Left renal pelvis (tissue), 4 donors: ENCODE results near the gene TCF3. TPM values are rescaled to one million over a fixed set of nuclear protein-coding genes. Genes with fewer than 3 reads are reported as not detected.

ENCODE experiments used
- DNase-seq, 4 donors: peaks; one replicate each; pipeline ENCODE4 v3.0.0-alpha.2; 2013; ENCODE audit warnings: low read depth in 4 of 4, low spot score in 3 of 4
- polyA plus RNA-seq, 4 donors: library from polyadenylated mRNA; unstranded; fragments of 120-200 nt; gene quantifications; one replicate each; pipeline ENCODE4 v1.2.1, GENCODE V29; 2013; ENCODE audit not compliant: insufficient read length in 4 of 4

Gene TCF3
- polyA plus RNA-seq, 4 donors: 104 to 127 (median 108) TPM

DNA sequence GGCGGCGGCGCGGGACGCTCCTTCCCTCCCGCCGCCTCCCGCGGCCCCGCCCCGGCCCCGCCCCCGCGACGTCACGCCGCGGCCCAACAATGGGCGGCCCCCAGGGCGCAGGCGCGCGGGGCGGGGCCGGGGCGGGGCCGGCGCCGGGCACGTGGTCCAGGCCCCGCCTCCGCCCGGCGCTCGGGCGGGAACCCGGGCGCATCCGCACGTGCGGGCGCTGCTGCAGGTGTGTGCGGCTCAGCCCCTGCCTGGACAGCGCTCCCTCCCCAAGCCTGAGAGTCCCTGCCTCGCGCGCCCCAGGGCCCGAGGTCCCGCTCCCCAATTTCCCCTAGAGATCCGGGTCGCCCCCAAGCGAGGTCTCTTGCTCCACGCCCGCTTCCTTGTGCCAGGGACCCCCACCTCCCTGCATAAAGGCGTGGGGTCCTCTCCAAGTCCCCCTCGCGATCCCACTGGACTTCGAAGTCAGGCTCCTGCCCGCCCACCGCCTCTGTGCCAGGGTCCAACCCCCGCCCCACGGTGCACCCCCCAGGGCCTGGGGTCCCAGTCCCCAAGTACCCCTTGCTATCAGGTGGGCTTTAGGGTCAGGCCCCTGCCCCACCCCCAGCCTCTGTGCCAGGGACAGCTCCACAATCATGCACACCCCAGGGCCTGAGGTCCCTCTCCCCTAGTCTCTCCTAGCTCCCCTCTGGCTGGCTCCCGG is 83.9 kb downstream of the TCF3 start, which contains the start of gene MEX3D:
TSS of gene MEX3D (minus strand) at position 6 of the 700 bp plus-strand sequence. CDS start 267 bp downstream, outside the sequence.
- peak in 2 of 4 donors; percentile 54 to 67 for DNase-seq

DNA sequence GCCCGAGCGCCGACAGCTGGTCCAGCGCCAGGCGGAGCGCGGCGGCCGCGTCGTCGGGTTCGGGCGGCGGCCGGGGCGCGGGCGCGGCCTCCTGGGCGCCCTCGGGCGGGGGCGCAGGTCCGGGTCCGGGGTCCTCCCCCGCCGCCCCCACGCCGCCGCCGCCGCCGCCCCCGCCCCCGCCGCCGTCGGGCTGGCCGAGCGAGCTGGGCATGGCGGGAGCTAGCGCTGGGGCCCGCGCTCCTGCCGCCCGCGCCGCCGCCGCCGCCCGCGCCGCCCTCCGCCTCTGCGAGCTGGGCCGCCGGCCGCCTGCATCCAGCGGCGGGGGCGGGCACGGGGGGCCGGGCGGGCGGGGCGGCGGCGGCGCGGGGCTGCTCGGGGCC is 84.6 kb downstream of the TCF3 start:
- DNase-seq: no peak

DNA sequence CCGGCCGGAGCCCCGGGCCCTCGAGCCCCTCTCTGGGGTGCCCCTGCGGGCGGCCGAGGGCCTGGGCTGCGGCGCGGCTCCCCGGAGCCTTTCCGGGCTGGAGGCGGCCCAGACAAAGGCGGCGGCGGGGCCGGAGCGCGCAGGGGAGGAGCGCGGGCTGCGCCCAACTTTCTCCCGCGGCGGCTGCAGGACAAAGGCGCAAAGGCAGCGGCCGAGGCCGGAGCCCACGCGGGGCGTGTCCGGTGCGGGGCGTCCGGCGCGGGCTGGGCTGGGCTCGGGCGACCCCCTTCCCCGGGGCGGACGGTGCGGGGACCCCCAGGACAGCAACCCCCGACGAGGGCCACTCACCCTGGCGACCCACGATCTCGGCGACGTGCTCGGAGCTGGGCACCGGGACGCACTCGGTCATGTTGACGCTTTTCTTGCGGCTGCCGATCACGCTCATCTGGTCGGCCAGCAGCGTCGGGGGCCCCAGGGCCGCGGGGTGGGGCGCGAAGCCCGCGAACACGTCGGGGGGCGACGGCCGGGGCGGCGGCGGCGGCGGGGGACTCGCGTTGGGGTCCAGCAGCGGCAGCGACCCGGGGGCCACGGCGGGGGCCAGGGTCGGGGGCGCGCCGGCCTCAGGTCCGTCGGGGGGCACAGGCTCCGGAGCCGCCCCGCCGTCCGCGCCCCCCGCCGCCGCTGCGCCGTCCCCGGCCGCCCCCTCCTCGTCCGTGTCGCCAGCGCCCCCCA is 85.1 kb downstream of the TCF3 start:
- DNase-seq: no peak

DNA sequence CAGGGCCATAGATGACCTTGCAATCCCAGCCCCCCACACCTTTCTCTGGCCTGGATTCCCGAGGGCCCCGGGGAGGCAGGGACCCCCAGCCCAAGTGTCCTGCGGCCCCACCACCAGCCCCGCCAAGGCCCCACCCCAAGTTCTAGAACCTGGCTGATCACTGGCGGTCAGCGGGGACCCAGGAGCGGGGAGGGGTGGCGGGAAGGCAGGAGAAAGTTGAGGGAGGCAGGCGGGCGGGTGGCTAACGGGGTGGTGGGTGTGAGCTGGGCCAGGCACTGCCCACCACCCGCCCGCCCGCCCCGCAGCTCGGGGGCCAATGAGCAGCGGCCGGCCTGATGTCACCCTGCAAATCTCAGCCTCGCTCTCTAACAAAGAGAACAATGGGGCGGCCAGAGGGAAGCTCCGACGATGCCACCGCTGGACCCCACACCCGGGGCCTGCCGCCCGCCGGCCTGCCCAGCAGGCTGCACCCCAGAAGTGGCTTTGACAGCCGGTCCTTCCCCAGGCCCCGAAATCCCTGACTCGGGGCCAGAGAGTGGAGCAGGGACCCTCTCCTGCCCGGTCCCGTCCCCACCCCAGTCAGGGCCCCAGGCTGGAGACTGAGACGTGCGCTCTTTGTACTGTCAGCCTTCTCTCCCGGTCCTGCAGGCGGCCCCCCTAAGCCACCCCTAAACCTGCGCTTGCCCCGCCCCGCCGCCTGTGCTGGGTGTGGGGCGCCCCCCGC is 85.9 kb downstream of the TCF3 start:
- peak; percentile 62 to 74 (median 66) for DNase-seq

DNA sequence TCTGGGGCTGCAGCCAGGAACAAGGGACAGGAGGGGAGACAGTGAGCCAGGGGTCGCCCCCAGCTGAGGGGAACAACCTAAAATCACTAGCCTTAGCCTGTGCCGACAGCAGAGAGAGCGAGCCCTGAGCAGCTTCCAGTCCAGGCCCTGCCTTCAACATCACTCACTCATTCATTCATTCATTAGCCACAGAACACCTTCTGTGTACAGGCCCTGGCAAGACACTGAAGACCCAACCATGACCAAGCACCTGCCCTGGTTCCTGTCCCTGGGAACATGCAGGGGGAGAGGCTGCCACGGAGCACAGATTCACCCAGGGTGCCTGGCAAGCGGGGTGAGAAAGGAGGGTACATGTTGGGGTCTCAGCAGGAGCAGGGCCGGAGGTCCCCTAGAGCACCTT is 89.2 kb downstream of the TCF3 start:
- DNase-seq: no peak

DNA sequence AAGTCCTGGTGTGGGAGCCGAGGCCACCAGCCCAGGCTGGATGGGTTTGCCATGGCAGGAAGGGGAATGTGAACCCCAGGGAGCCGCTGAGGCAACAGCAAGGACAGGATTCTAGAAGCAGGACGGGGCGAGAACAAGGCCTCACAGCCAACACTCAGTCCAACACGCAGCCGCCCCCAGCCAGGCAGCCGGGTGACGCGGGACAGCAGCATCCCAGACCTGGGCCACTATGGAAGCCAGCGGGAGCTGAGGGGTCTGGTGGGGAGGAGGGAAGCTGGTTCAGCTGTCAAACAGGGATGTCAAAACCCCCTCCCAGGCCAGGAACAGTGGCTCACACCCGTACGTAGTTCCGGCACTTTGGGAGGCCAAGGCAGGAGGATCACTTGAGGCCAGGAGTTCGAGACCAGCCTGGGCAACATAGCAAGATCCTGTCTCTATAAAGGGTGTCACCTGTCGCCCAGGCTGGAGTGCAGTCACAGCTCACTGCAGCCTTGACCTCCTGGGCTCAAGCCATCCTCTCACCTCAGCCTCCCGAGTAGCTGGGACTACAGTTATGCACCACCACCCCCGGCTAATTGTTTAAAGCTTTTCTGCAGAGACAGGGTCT is 91.1 kb downstream of the TCF3 start:
- no peak for DNase-seq

DNA sequence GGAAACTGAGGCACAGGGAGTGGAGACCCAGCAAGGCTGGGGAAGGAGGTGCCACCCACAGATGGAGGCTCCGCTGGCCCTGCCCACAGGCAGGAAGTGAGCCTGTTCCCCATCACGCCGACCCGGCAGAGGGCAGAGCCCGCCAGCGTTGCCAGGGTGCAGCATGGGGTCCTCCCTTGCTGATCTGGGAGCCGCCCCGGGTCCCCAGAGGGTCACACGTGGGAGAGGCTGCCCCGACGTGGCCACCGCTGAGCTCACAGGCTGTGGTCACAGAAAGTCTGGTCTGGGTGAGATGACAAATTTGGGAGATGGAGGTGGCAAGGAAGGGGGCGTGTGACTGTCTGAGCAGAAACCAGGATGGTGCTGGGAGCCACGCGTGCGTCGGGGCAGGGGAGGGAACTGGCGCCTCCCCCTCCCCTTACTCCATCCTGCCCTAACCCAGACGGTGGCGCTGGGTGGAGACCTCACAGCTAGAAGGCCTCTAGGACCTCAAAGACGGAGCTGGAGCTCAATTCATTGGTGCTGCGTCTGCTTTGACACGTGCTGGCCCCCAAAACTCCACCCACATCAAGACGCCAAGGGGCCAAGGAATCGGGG is 92.0 kb downstream of the TCF3 start:
- no peak for DNase-seq

Other genes with a start within 250 kb of the TCF3 start
- gene DAZAP1, start 245.0 kb downstream of the TCF3 start, polyA plus RNA-seq: 100 to 1,000 TPM in 1 of 4 donors, 10 to 100 TPM in 3; 61.7 to 103 (median 80.9) TPM
- 100 to 1,000 TPM; 544 to 886 (median 605) TPM for gene RPS15, start 214.2 kb downstream of the TCF3 start, polyA plus RNA-seq
- 1 to 10 TPM; 1.0 to 1.5 (median 1.2) TPM for gene APC2, start 202.5 kb downstream of the TCF3 start, polyA plus RNA-seq
- 10 to 100 TPM; 16.5 to 37.0 (median 21.9) TPM for gene C19orf25, start 173.4 kb downstream of the TCF3 start, polyA plus RNA-seq
- gene PCSK4, start 162.3 kb downstream of the TCF3 start, polyA plus RNA-seq: 1 to 10 TPM; 2.1 to 9.8 (median 5.2) TPM
- gene REEP6, start 161.4 kb downstream of the TCF3 start, polyA plus RNA-seq: 10 to 100 TPM in 2 of 4 donors, 1 to 10 TPM in 2; 2.2 to 23.5 (median 14.0) TPM
- gene ADAMTSL5, start 139.6 kb downstream of the TCF3 start, polyA plus RNA-seq: 1 to 10 TPM in 2 of 4 donors, under 1 TPM in 2; 0.79 to 2.5 (median 0.96) TPM
- under 1 TPM; 0.11 to 0.70 (median 0.35) TPM for gene PLK5, start 128.5 kb downstream of the TCF3 start, polyA plus RNA-seq
- 10 to 100 TPM; 21.8 to 33.4 (median 31.2) TPM for gene MEX3D, start 84.3 kb downstream of the TCF3 start, polyA plus RNA-seq
- 10 to 100 TPM; 43.1 to 80.9 (median 44.9) TPM for gene MBD3, start 59.8 kb downstream of the TCF3 start, polyA plus RNA-seq
- 100 to 1,000 TPM in 2 of 4 donors, 10 to 100 TPM in 2; 86.3 to 159 (median 107) TPM for gene UQCR11, start 47.2 kb downstream of the TCF3 start, polyA plus RNA-seq
- gene ONECUT3, start 100.9 kb upstream of the TCF3 start, polyA plus RNA-seq: under 1 TPM in 3 of 4 donors, not detected in 1; 0.03 to 0.05 (median 0.03) TPM
- 1 to 10 TPM in 1 of 4 donors, under 1 TPM in 3; 0.36 to 2.0 (median 0.64) TPM for gene ATP8B3, start 159.7 kb upstream of the TCF3 start, polyA plus RNA-seq
- 10 to 100 TPM; 20.5 to 30.3 (median 21.7) TPM for gene REXO1, start 195.9 kb upstream of the TCF3 start, polyA plus RNA-seq
- 10 to 100 TPM in 1 of 4 donors, 1 to 10 TPM in 3; 4.5 to 10.2 (median 6.5) TPM for gene KLF16, start 211.0 kb upstream of the TCF3 start, polyA plus RNA-seq
- gene ABHD17A, start 232.9 kb upstream of the TCF3 start, polyA plus RNA-seq: 10 to 100 TPM; 31.1 to 59.8 (median 36.2) TPM